ENCODE measurements around the gene CUTA.

Gene CUTA

GRCh38 chr6:33451606-33452005 lies 33.7 kb upstream of the CUTA start:
- Histone ChIP-seq H3K27ac (no peak overlapping the region), H3K4me3 (no peak overlapping the region), H3K27me3 (no peaks in the 10 kb centered on the region), H3K4me1 (peaks cover 0 to 21% (median 18%) of the 10 kb centered on the region in 4 donors), H3K36me3 (peaks cover 0 to 50% (median 38%) of the 10 kb centered on the region in 3 donors), H3K9me3 (no peaks in the 10 kb centered on the region)
- no peak for DNase-seq
- intact Hi-C loops (cut with DNase I; ENCODE audit: low total_unique reads), result loop anchor here (10.0 kb wide), 2 partner anchors 57 to 123 kb away; partner anchors contain the start of gene KIFC1
- no peak for TF ChIP-seq CTCF (IDR thresholded peaks at IDR 0.05)

- Histone ChIP-seq H3K9me3 (no peaks in the 10 kb centered on the region), H3K27ac (no peak overlapping the region), H3K36me3 (peaks cover 0 to 47% (median 30%) of the 10 kb centered on the region in 3 donors), H3K27me3 (no peaks in the 10 kb centered on the region), H3K4me3 (no peak overlapping the region), H3K4me1 (peaks cover 0 to 19% (median 18%) of the 10 kb centered on the region in 4 donors)
- intact Hi-C loops (cut with DNase I; ENCODE audit: low total_unique reads), result loop anchor here (10.0 kb wide), 2 partner anchors 56 to 124 kb away; partner anchors contain the start of gene KIFC1
- peak in 1 of 2 donors; percentile 33 for DNase-seq
- no peak for TF ChIP-seq CTCF (IDR thresholded peaks at IDR 0.05)
These were observed 32.5 kb upstream of the CUTA start for GRCh38 chr6:33450434-33450833.

- Histone ChIP-seq H3K27me3 (no peaks in the 10 kb centered on the region), H3K9me3 (no peaks in the 10 kb centered on the region), H3K36me3 (peaks cover 18 to 79% (median 56%) of the 10 kb centered on the region in 3 donors), H3K4me1 (no peaks in the 10 kb centered on the region), H3K4me3 (no peak overlapping the region), H3K27ac (no peak overlapping the region)
- intact Hi-C loops (cut with DNase I; ENCODE audit: low total_unique reads), result no loop called here
- peak in 1 of 2 donors; percentile 51 for DNase-seq
- no peak for TF ChIP-seq CTCF (IDR thresholded peaks at IDR 0.05)
These were observed 28.4 kb upstream of the CUTA start for GRCh38 chr6:33446356-33446755.

GRCh38 chr6:33445119-33445603 lies 27.3 kb upstream of the CUTA start:
- Histone ChIP-seq H3K9me3 (no peaks in the 10 kb centered on the region), H3K27ac (no peak overlapping the region), H3K4me1 (no peaks in the 10 kb centered on the region), H3K4me3 (no peak overlapping the region), H3K36me3 (peaks cover 18 to 91% (median 62%) of the 10 kb centered on the region in 3 donors), H3K27me3 (no peaks in the 10 kb centered on the region)
- no peak for TF ChIP-seq CTCF (IDR thresholded peaks at IDR 0.05)
- intact Hi-C loops (cut with DNase I; ENCODE audit: low total_unique reads), result no loop called here
- DNase-seq, result no peak

GRCh38 chr6:33443619-33444504 lies 26.0 kb upstream of the CUTA start:
- intact Hi-C loops (cut with DNase I; ENCODE audit: low total_unique reads), result no loop called here
- Histone ChIP-seq H3K4me3 (no peak overlapping the region), H3K9me3 (no peaks in the 10 kb centered on the region), H3K27me3 (no peaks in the 10 kb centered on the region), H3K36me3 (peaks cover 18 to 86% (median 60%) of the 10 kb centered on the region in 3 donors), H3K4me1 (no peaks in the 10 kb centered on the region), H3K27ac (no peak overlapping the region)
- no peak for DNase-seq
- no peak for TF ChIP-seq CTCF (IDR thresholded peaks at IDR 0.05)

Measured in tibial artery (tissue), 4 donors.